Testis (tissue), 3 donors: ENCODE data around the gene MEGF11. TPM values are rescaled to one million over a fixed set of nuclear protein-coding genes. Genes with fewer than 3 reads are reported as not detected.
"Not testable (repeated sequence)": the region's sequence is repeated elsewhere in the genome, so short reads cannot be mapped to it uniquely, and the experiment has no call there.

Experiments used
- DNase-seq: peaks from one replicate; pipeline ENCODE4 v3.0.0-alpha.2; 2019
- H3K27ac ChIP-seq, 2 donors: fragments of 200-600 bp; sonication (generic); one replicate each; pipeline ENCODE4 v1.5.1; 2019
- H3K27me3 ChIP-seq: fragments of 200-600 bp; sonication (generic); one replicate; pipeline ENCODE4 v1.5.1; 2019
- H3K36me3 ChIP-seq: fragments of 200-600 bp; sonication (generic); one replicate; pipeline ENCODE4 v1.5.1; 2017; ENCODE audit warnings: low read depth; ENCODE audit errors: missing control alignments
- H3K4me1 ChIP-seq: fragments of 200-600 bp; sonication (generic); one replicate; pipeline ENCODE4 v1.5.1; 2019
- H3K4me3 ChIP-seq, 2 donors: fragments of 200-600 bp; sonication (generic); one replicate each; pipeline ENCODE4 v1.5.1; 2017 to 2019
- H3K9me3 ChIP-seq: fragments of 200-600 bp; sonication (generic); one replicate; pipeline ENCODE4 v1.5.1; 2017
- POLR2A ChIP-seq: fragments of 450-650 bp; IDR thresholded peaks from one replicate; pipeline ENCODE4 v1.6.1; 2017; ENCODE audit warnings: antibody characterized with exemption, mild to moderate bottlenecking, moderate library complexity
- WGBS, 2 donors: methylation state at CpG; one replicate each; pipeline ENCODE4 v1.1.5; 2018; 5-methylcytosine and 5-hydroxymethylcytosine counted together
- intact Hi-C: fragments of 100-400 bp; cut with DNase I; formaldehyde crosslinking; loops from one replicate; pipeline ENCODE4 v1.15.1; 2023; ENCODE audit warnings: low total_unique reads
- polyA plus RNA-seq: library from polyadenylated mRNA; stranded (reverse); fragments of 350-450 nt; fragmentation: Illumina TruSeq; extraction: RNeasy Lipid Tissue Mini Kit (QIAGEN cat#74804); gene quantifications from one replicate; pipeline ENCODE4 v1.2.3, GENCODE V29; 2014; ENCODE audit warnings: low read depth, low replicate concordance; ENCODE audit not compliant: insufficient read depth
- total RNA-seq, 2 donors: library from RNA; depleted of rRNA; stranded (reverse); fragments of >200 nt; gene quantifications; one replicate each; pipeline ENCODE4 v1.2.3, GENCODE V29; 2016
- TF ChIP-seq, protein P1 (sequence below), 3 experiments: fragments of 450-650 bp in 2 of 3; fragments of 200-600 bp in 1 of 3; sonication (generic) in 1 of 3; IDR thresholded peaks; one replicate each; pipeline ENCODE4 v1.5.1; 2016 to 2019; ENCODE audit warnings: antibody characterized with exemption in 3 of 3, mild to moderate bottlenecking in 2 of 3, moderate library complexity in 1 of 3

Gene MEGF11
- total and polyA plus RNA-seq, 3 donors from 2014 or later: 4.5 to 18.7 (median 8.6) TPM

GRCh38 chr15:65978110-65978509 is 275.4 kb downstream of the MEGF11 start:
- intact Hi-C loops: no loop called here
- Histone ChIP-seq H3K4me1 (peaks cover 13% of the 10 kb centered on the region), H3K9me3 (no peaks in the 10 kb centered on the region), H3K4me3 (no peak overlapping the region), H3K27ac (no peak overlapping the region), H3K27me3 (no peaks in the 10 kb centered on the region), H3K36me3 (no peaks in the 10 kb centered on the region)
- no peak for TF ChIP-seq POLR2A
- TF ChIP-seq, protein P1, sequence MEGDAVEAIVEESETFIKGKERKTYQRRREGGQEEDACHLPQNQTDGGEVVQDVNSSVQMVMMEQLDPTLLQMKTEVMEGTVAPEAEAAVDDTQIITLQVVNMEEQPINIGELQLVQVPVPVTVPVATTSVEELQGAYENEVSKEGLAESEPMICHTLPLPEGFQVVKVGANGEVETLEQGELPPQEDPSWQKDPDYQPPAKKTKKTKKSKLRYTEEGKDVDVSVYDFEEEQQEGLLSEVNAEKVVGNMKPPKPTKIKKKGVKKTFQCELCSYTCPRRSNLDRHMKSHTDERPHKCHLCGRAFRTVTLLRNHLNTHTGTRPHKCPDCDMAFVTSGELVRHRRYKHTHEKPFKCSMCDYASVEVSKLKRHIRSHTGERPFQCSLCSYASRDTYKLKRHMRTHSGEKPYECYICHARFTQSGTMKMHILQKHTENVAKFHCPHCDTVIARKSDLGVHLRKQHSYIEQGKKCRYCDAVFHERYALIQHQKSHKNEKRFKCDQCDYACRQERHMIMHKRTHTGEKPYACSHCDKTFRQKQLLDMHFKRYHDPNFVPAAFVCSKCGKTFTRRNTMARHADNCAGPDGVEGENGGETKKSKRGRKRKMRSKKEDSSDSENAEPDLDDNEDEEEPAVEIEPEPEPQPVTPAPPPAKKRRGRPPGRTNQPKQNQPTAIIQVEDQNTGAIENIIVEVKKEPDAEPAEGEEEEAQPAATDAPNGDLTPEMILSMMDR (IDR thresholded peaks at IDR 0.05): no peak
- no peak for DNase-seq
- WGBS, 2 donors: 85 to 88% methylated on average over 1 of the region's 1 CpG

GRCh38 chr15:65976196-65976595 is 277.4 kb downstream of the MEGF11 start:
- 87 to 90% methylated on average over 7 of the region's 7 CpGs for WGBS, 2 donors
- H3K4me1 ChIP-seq, H3K27ac ChIP-seq, H3K36me3 ChIP-seq, H3K4me3 ChIP-seq, H3K27me3 ChIP-seq, H3K9me3 ChIP-seq, intact Hi-C loops, DNase-seq: not testable (repeated sequence)

DNA sequence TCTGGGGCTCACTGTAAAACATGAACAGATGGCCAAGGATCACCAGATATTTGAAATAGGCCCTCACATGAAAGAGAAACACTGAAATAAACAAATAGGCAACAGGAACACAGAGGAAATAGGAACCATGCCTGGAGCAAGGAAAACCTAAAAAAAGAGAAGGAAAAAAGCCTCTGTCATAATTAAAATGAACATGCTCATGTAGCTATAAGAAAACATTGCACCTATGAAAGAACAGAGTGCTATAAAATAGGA is 281.9 kb downstream of the MEGF11 start:
- Histone ChIP-seq H3K4me1 (no peaks in the 10 kb centered on the region), H3K27me3 (no peaks in the 10 kb centered on the region), H3K9me3 (no peaks in the 10 kb centered on the region), H3K36me3 (no peaks in the 10 kb centered on the region), H3K4me3 (no peak overlapping the region), H3K27ac (no peak overlapping the region)
- intact Hi-C loops: no loop called here
- TF ChIP-seq POLR2A: no peak
- TF ChIP-seq, protein P1 (IDR thresholded peaks at IDR 0.05): no peak
- DNase-seq: no peak

- H3K27me3 ChIP-seq: no peaks in the 10 kb centered on the region
- WGBS, 2 donors: 84 to 85% methylated on average over 8 of the region's 8 CpGs
These were observed 282.4 kb downstream of the MEGF11 start for GRCh38 chr15:65970937-65971740.

GRCh38 chr15:65969865-65970816 is 283.4 kb downstream of the MEGF11 start:
- WGBS, 2 donors: 79 to 87% methylated on average over 7 of the region's 7 CpGs
- no peak overlapping the region for H3K27ac ChIP-seq
- H3K27me3 ChIP-seq: no peaks in the 10 kb centered on the region
- no peaks in the 10 kb centered on the region for H3K9me3 ChIP-seq
- intact Hi-C loops: no loop called here
- no peaks in the 10 kb centered on the region for H3K36me3 ChIP-seq
- TF ChIP-seq POLR2A: no peak
- TF ChIP-seq, protein P1 (IDR thresholded peaks at IDR 0.05): no peak
- H3K4me3 ChIP-seq: no peak overlapping the region
- H3K4me1 ChIP-seq: no peaks in the 10 kb centered on the region
- DNase-seq: no peak

More at GRCh38 chr15:65970937-65971740, 282.4 kb downstream of the MEGF11 start:
- intact Hi-C loops: no loop called here
- TF ChIP-seq, protein P1 (IDR thresholded peaks at IDR 0.05): no peak
- no peak for TF ChIP-seq POLR2A
- DNase-seq: no peak
- Histone ChIP-seq H3K27ac (no peak overlapping the region), H3K4me3 (no peak overlapping the region), H3K36me3 (no peaks in the 10 kb centered on the region), H3K9me3 (no peaks in the 10 kb centered on the region), H3K4me1 (no peaks in the 10 kb centered on the region)
